Measurements from ENCODE around the gene PDAP1.

Gene PDAP1

GRCh38 chr7:99408379-99409191 is at the start of gene PDAP1, which contains the start of gene BUD31:
PDAP1 (minus strand) TSS chr7:99408597; CDS start chr7:99408548, 49 bp downstream.
BUD31 (plus strand) TSS chr7:99408969; CDS start chr7:99411093, 2,124 bp downstream.
- peak within 1 kb of the TSS; percentile 95 to 98 for H3K9ac ChIP-seq (ENCODE audit: low read depth in 1 of 2, low read length in 2 of 2)
- no peaks in the 10 kb centered on the region for H3K9me3 ChIP-seq (ENCODE audit: control insufficient read depth in 2 of 2, low read length in 2 of 2)
- H3K27me3 ChIP-seq (ENCODE audit: control insufficient read depth in 2 of 2, insufficient read depth in 2 of 2, low read length in 2 of 2), result no peaks in the 10 kb centered on the region
- peak within 1 kb of the TSS; percentile 99 for H3K27ac ChIP-seq (ENCODE audit: low read depth in 2 of 2, low read length in 2 of 2)
- H3K4me1 ChIP-seq (ENCODE audit: control insufficient read depth in 2 of 2, insufficient read depth in 2 of 2, low read length in 2 of 2), result peaks cover 21 to 22% of the 10 kb centered on the region in 2 donors
- peaks cover 35 to 36% of the 10 kb centered on the region in 2 donors for H3K36me3 ChIP-seq (ENCODE audit: control insufficient read depth in 2 of 2, insufficient read depth in 2 of 2, low read length in 2 of 2)
- peak within 1 kb of the TSS; percentile 88 to 99 for H3K4me3 ChIP-seq (ENCODE audit: low read length in 2 of 2)

- no peak overlapping the region for H3K4me3 ChIP-seq (ENCODE audit: low read length in 2 of 2)
- no peak overlapping the region for H3K27ac ChIP-seq (ENCODE audit: low read depth in 2 of 2, low read length in 2 of 2)
- no peaks in the 10 kb centered on the region for H3K4me1 ChIP-seq (ENCODE audit: control insufficient read depth in 2 of 2, insufficient read depth in 2 of 2, low read length in 2 of 2)
- H3K27me3 ChIP-seq (ENCODE audit: control insufficient read depth in 2 of 2, insufficient read depth in 2 of 2, low read length in 2 of 2), result no peaks in the 10 kb centered on the region
- H3K36me3 ChIP-seq (ENCODE audit: control insufficient read depth in 2 of 2, insufficient read depth in 2 of 2, low read length in 2 of 2), result peaks cover 57 to 74% of the 10 kb centered on the region in 2 donors
- no peak overlapping the region for H3K9ac ChIP-seq (ENCODE audit: low read depth in 1 of 2, low read length in 2 of 2)
- no peaks in the 10 kb centered on the region for H3K9me3 ChIP-seq (ENCODE audit: control insufficient read depth in 2 of 2, low read length in 2 of 2)
Observed at GRCh38 chr7:99457650-99458493, 49.5 kb upstream of the PDAP1 start.

- Histone ChIP-seq H3K27me3 (ENCODE audit: control insufficient read depth in 2 of 2, insufficient read depth in 2 of 2, low read length in 2 of 2) (no peaks in the 10 kb centered on the region), H3K4me3 (ENCODE audit: low read length in 2 of 2) (no peak overlapping the region), H3K36me3 (ENCODE audit: control insufficient read depth in 2 of 2, insufficient read depth in 2 of 2, low read length in 2 of 2) (peaks cover 55 to 76% of the 10 kb centered on the region in 2 donors), H3K9me3 (ENCODE audit: control insufficient read depth in 2 of 2, low read length in 2 of 2) (no peaks in the 10 kb centered on the region), H3K27ac (ENCODE audit: low read depth in 2 of 2, low read length in 2 of 2) (no peak overlapping the region), H3K4me1 (ENCODE audit: control insufficient read depth in 2 of 2, insufficient read depth in 2 of 2, low read length in 2 of 2) (no peaks in the 10 kb centered on the region), H3K9ac (ENCODE audit: low read depth in 1 of 2, low read length in 2 of 2) (no peak overlapping the region)
Observed at GRCh38 chr7:99457050-99457649, 48.8 kb upstream of the PDAP1 start.

- Histone ChIP-seq H3K9me3 (ENCODE audit: control insufficient read depth in 2 of 2, low read length in 2 of 2) (no peaks in the 10 kb centered on the region), H3K27me3 (ENCODE audit: control insufficient read depth in 2 of 2, insufficient read depth in 2 of 2, low read length in 2 of 2) (no peaks in the 10 kb centered on the region), H3K36me3 (ENCODE audit: control insufficient read depth in 2 of 2, insufficient read depth in 2 of 2, low read length in 2 of 2) (peaks cover 59 to 83% of the 10 kb centered on the region in 2 donors), H3K9ac (ENCODE audit: low read depth in 1 of 2, low read length in 2 of 2) (no peak overlapping the region), H3K4me1 (ENCODE audit: control insufficient read depth in 2 of 2, insufficient read depth in 2 of 2, low read length in 2 of 2) (no peaks in the 10 kb centered on the region), H3K27ac (ENCODE audit: low read depth in 2 of 2, low read length in 2 of 2) (no peak overlapping the region), H3K4me3 (ENCODE audit: low read length in 2 of 2) (no peak overlapping the region)
Observed at GRCh38 chr7:99456288-99456687, 47.9 kb upstream of the PDAP1 start.

GRCh38 chr7:99455874-99456273 is 47.5 kb upstream of the PDAP1 start:
- Histone ChIP-seq H3K4me1 (ENCODE audit: control insufficient read depth in 2 of 2, insufficient read depth in 2 of 2, low read length in 2 of 2) (no peaks in the 10 kb centered on the region), H3K36me3 (ENCODE audit: control insufficient read depth in 2 of 2, insufficient read depth in 2 of 2, low read length in 2 of 2) (peaks cover 59 to 86% of the 10 kb centered on the region in 2 donors), H3K27ac (ENCODE audit: low read depth in 2 of 2, low read length in 2 of 2) (no peak overlapping the region), H3K9me3 (ENCODE audit: control insufficient read depth in 2 of 2, low read length in 2 of 2) (no peaks in the 10 kb centered on the region), H3K4me3 (ENCODE audit: low read length in 2 of 2) (no peak overlapping the region), H3K9ac (ENCODE audit: low read depth in 1 of 2, low read length in 2 of 2) (no peak overlapping the region), H3K27me3 (ENCODE audit: control insufficient read depth in 2 of 2, insufficient read depth in 2 of 2, low read length in 2 of 2) (no peaks in the 10 kb centered on the region)

- H3K27me3 ChIP-seq (ENCODE audit: control insufficient read depth in 2 of 2, insufficient read depth in 2 of 2, low read length in 2 of 2), result no peaks in the 10 kb centered on the region
- no peaks in the 10 kb centered on the region for H3K9me3 ChIP-seq (ENCODE audit: control insufficient read depth in 2 of 2, low read length in 2 of 2)
- H3K4me1 ChIP-seq (ENCODE audit: control insufficient read depth in 2 of 2, insufficient read depth in 2 of 2, low read length in 2 of 2), result no peaks in the 10 kb centered on the region
- peaks cover 58 to 89% of the 10 kb centered on the region in 2 donors for H3K36me3 ChIP-seq (ENCODE audit: control insufficient read depth in 2 of 2, insufficient read depth in 2 of 2, low read length in 2 of 2)
- no peak overlapping the region for H3K27ac ChIP-seq (ENCODE audit: low read depth in 2 of 2, low read length in 2 of 2)
- no peak overlapping the region for H3K4me3 ChIP-seq (ENCODE audit: low read length in 2 of 2)
- H3K9ac ChIP-seq (ENCODE audit: low read depth in 1 of 2, low read length in 2 of 2), result no peak overlapping the region
Observed at GRCh38 chr7:99453105-99453504, 44.7 kb upstream of the PDAP1 start.

- Histone ChIP-seq H3K9ac (ENCODE audit: low read depth in 1 of 2, low read length in 2 of 2) (no peak overlapping the region), H3K36me3 (ENCODE audit: control insufficient read depth in 2 of 2, insufficient read depth in 2 of 2, low read length in 2 of 2) (peaks cover 59 to 89% of the 10 kb centered on the region in 2 donors), H3K4me3 (ENCODE audit: low read length in 2 of 2) (no peak overlapping the region), H3K9me3 (ENCODE audit: control insufficient read depth in 2 of 2, low read length in 2 of 2) (no peaks in the 10 kb centered on the region), H3K27ac (ENCODE audit: low read depth in 2 of 2, low read length in 2 of 2) (no peak overlapping the region), H3K27me3 (ENCODE audit: control insufficient read depth in 2 of 2, insufficient read depth in 2 of 2, low read length in 2 of 2) (no peaks in the 10 kb centered on the region), H3K4me1 (ENCODE audit: control insufficient read depth in 2 of 2, insufficient read depth in 2 of 2, low read length in 2 of 2) (no peaks in the 10 kb centered on the region)
Observed at GRCh38 chr7:99452541-99452940, 44.1 kb upstream of the PDAP1 start.

GRCh38 chr7:99451936-99452335 is 43.5 kb upstream of the PDAP1 start:
- Histone ChIP-seq H3K27me3 (ENCODE audit: control insufficient read depth in 2 of 2, insufficient read depth in 2 of 2, low read length in 2 of 2) (no peaks in the 10 kb centered on the region), H3K4me1 (ENCODE audit: control insufficient read depth in 2 of 2, insufficient read depth in 2 of 2, low read length in 2 of 2) (no peaks in the 10 kb centered on the region), H3K9me3 (ENCODE audit: control insufficient read depth in 2 of 2, low read length in 2 of 2) (no peaks in the 10 kb centered on the region), H3K9ac (ENCODE audit: low read depth in 1 of 2, low read length in 2 of 2) (no peak overlapping the region), H3K27ac (ENCODE audit: low read depth in 2 of 2, low read length in 2 of 2) (no peak overlapping the region), H3K4me3 (ENCODE audit: low read length in 2 of 2) (no peak overlapping the region), H3K36me3 (ENCODE audit: control insufficient read depth in 2 of 2, insufficient read depth in 2 of 2, low read length in 2 of 2) (peaks cover 53 to 83% of the 10 kb centered on the region in 2 donors)

- no peak overlapping the region for H3K27ac ChIP-seq (ENCODE audit: low read depth in 2 of 2, low read length in 2 of 2)
- H3K4me3 ChIP-seq (ENCODE audit: low read length in 2 of 2), result no peak overlapping the region
- peaks cover 49 to 73% of the 10 kb centered on the region in 2 donors for H3K36me3 ChIP-seq (ENCODE audit: control insufficient read depth in 2 of 2, insufficient read depth in 2 of 2, low read length in 2 of 2)
- H3K9me3 ChIP-seq (ENCODE audit: control insufficient read depth in 2 of 2, low read length in 2 of 2), result no peaks in the 10 kb centered on the region
- no peaks in the 10 kb centered on the region for H3K4me1 ChIP-seq (ENCODE audit: control insufficient read depth in 2 of 2, insufficient read depth in 2 of 2, low read length in 2 of 2)
- H3K9ac ChIP-seq (ENCODE audit: low read depth in 1 of 2, low read length in 2 of 2), result no peak overlapping the region
- no peaks in the 10 kb centered on the region for H3K27me3 ChIP-seq (ENCODE audit: control insufficient read depth in 2 of 2, insufficient read depth in 2 of 2, low read length in 2 of 2)
Observed at GRCh38 chr7:99449326-99449725, 40.9 kb upstream of the PDAP1 start.
